HG03139 (cell line): ENCODE measurements around the gene HMCN2.
"Not testable (repeated sequence)": the region's sequence is repeated elsewhere in the genome, so short reads cannot be mapped to it uniquely, and the experiment has no call there.

ENCODE experiments used
- ATAC-seq: cut with Tn5 transposase; IDR thresholded peaks from one replicate; pipeline ENCODE4 v1.9.1; 2021; ENCODE audit not compliant: unreplicated experiment

Gene HMCN2

GRCh38 chr9:130330202-130330862, 64.8 kb downstream of the HMCN2 start:
- ATAC-seq = no peak

- no peak for ATAC-seq
Measured at GRCh38 chr9:130331061-130331460, 65.5 kb downstream of the HMCN2 start.

- no peak for ATAC-seq
Measured at GRCh38 chr9:130331573-130331972, 66.0 kb downstream of the HMCN2 start.

- no peak for ATAC-seq
Measured at GRCh38 chr9:130332384-130332926, 66.9 kb downstream of the HMCN2 start.

GRCh38 chr9:130333041-130333711, 67.6 kb downstream of the HMCN2 start:
- no peak for ATAC-seq

- ATAC-seq = no peak
Measured at GRCh38 chr9:130333712-130334062, 68.1 kb downstream of the HMCN2 start.

- ATAC-seq = no peak
Measured at GRCh38 chr9:130334915-130335314, 69.4 kb downstream of the HMCN2 start.

GRCh38 chr9:130336027-130336610, 70.6 kb downstream of the HMCN2 start:
- no peak for ATAC-seq

GRCh38 chr9:130336885-130337284, 71.3 kb downstream of the HMCN2 start:
- no peak for ATAC-seq

GRCh38 chr9:130337318-130337717, 71.8 kb downstream of the HMCN2 start:
- no peak for ATAC-seq

- ATAC-seq = no peak
Measured at GRCh38 chr9:130337784-130338380, 72.3 kb downstream of the HMCN2 start.

- ATAC-seq = not testable (repeated sequence)
Measured at GRCh38 chr9:130338891-130339290, 73.3 kb downstream of the HMCN2 start.

- no peak for ATAC-seq
Measured at GRCh38 chr9:130339306-130339705, 73.7 kb downstream of the HMCN2 start.

GRCh38 chr9:130340011-130340410, 74.5 kb downstream of the HMCN2 start:
- ATAC-seq = no peak

GRCh38 chr9:130340557-130340956, 75.0 kb downstream of the HMCN2 start:
- ATAC-seq = not testable (repeated sequence)

GRCh38 chr9:130341128-130341527, 75.6 kb downstream of the HMCN2 start:
- ATAC-seq = no peak

GRCh38 chr9:130341839-130342713, 76.5 kb downstream of the HMCN2 start:
- ATAC-seq = no peak

GRCh38 chr9:130342714-130343085, 77.1 kb downstream of the HMCN2 start:
- ATAC-seq = no peak

- ATAC-seq = no peak
Measured at GRCh38 chr9:130343445-130343918, 77.9 kb downstream of the HMCN2 start.

- ATAC-seq = no peak
Measured at GRCh38 chr9:130344366-130344765, 78.8 kb downstream of the HMCN2 start.
